Astrocyte of the cerebellum (primary cell): Measurements from ENCODE around the gene FAM13B.
"Not testable (repeated sequence)": the region's sequence is repeated elsewhere in the genome, so short reads cannot be mapped to it uniquely, and the experiment has no call there.

Experiments used
- DNase-seq: peaks from one replicate; pipeline ENCODE4 v3.0.0-alpha.2; 2011; ENCODE audit warnings: low read depth
- H3K4me3 ChIP-seq: 2 replicates; pipeline ENCODE4 v1.5.1; 2011; ENCODE audit warnings: mild to moderate bottlenecking, low read depth, low read length, moderate library complexity
- in situ Hi-C: cut with HindIII; loops from 2 replicates; pipeline ENCODE4 v1.10.0; 2017; ENCODE audit warnings: low sequenced_read_pairs
- TF ChIP-seq, protein P1 (sequence below): IDR thresholded peaks from 2 replicates; pipeline ENCODE4 v1.5.1; 2012; ENCODE audit warnings: low read length, low read depth, moderate library complexity, mild to moderate bottlenecking; ENCODE audit errors: missing control alignments

FAM13B gene

DNA sequence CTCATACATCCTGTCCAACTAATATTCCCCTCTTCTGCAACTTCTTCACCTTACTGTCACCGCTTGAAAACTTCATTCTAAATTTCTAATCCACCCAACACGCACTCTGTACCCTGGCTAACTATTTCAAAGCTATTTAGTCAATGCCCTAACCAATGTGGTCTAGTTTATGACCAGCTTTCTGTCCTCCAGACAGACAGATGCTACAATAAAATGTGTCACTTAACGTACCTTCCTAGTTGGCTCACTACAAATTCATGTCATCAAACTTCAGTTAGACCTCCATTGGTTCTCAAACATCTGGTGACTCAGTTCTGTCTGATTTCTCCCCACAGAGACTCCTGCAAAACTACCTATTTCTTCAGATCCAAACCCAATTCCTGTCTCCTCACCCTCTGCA is 57.7 kb downstream of the FAM13B start:
- in situ Hi-C loops, result no loop called here
- TF ChIP-seq, protein P1, sequence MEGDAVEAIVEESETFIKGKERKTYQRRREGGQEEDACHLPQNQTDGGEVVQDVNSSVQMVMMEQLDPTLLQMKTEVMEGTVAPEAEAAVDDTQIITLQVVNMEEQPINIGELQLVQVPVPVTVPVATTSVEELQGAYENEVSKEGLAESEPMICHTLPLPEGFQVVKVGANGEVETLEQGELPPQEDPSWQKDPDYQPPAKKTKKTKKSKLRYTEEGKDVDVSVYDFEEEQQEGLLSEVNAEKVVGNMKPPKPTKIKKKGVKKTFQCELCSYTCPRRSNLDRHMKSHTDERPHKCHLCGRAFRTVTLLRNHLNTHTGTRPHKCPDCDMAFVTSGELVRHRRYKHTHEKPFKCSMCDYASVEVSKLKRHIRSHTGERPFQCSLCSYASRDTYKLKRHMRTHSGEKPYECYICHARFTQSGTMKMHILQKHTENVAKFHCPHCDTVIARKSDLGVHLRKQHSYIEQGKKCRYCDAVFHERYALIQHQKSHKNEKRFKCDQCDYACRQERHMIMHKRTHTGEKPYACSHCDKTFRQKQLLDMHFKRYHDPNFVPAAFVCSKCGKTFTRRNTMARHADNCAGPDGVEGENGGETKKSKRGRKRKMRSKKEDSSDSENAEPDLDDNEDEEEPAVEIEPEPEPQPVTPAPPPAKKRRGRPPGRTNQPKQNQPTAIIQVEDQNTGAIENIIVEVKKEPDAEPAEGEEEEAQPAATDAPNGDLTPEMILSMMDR, result no peak

DNA sequence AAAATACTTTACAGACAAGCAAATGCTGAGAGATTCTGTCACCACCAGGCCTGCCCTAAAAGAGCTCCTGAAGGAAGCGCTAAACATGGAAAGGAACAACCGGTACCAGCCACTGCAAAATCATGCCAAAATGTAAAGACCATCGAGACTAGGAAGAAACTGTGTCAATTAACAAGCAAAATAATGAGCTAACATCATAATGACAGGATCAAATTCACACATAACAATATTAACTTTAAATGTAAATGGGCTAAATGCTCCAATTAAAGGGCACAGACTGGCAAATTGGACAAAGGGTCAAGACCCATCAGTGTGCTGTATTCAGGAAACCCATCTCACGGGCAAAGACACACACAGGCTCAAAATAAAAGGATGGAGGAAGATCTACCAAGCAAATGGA is 62.5 kb downstream of the FAM13B start:
- in situ Hi-C loops, DNase-seq, H3K4me3 ChIP-seq: not testable (repeated sequence)

More for the DNA sequence above, 57.7 kb downstream of the FAM13B start:
- H3K4me3 ChIP-seq, result no peak overlapping the region
- no peak for DNase-seq

DNA sequence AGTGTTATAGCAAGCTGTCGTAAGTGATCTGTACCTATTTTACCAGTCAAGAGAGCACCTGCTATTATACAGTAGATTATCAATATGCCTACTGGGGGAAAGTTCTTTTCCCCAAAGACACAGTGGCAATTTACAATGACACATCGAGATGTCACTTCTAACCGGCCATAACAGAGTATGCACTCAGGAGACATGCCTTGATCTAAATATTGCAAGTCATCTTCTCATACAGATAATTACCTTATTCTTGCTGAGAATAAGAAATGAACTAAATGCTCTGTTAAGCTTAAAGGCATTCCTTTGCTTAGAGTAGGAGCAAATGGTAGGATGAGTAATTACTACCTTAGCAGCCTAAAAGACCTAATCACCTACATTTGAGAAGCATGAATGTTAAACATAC is 72.1 kb downstream of the FAM13B start:
- DNase-seq, result no peak
- H3K4me3 ChIP-seq, result no peak overlapping the region
- in situ Hi-C loops, result no loop called here
- TF ChIP-seq, protein P1, result no peak

DNA sequence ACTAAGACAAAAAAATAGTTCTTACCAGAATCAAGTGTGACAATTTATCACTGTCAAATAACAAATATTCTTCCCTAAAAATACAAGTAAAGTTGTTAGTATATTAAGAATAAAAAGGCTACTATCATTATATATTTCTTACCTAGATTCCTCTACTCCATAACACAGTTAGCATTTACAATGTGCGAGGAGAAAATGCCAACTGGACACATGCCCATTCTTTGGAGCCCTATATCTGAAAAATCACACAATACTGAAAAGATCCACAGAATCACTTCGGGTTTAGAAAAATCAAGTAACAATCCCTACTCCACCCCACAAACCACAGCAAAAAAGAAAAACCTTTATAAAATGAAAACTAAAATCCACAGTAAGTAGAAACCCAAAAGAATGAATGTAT is 72.7 kb downstream of the FAM13B start:
- H3K4me3 ChIP-seq, result no peak overlapping the region
- TF ChIP-seq, protein P1, result no peak
- DNase-seq, result no peak
- in situ Hi-C loops, result no loop called here

DNA sequence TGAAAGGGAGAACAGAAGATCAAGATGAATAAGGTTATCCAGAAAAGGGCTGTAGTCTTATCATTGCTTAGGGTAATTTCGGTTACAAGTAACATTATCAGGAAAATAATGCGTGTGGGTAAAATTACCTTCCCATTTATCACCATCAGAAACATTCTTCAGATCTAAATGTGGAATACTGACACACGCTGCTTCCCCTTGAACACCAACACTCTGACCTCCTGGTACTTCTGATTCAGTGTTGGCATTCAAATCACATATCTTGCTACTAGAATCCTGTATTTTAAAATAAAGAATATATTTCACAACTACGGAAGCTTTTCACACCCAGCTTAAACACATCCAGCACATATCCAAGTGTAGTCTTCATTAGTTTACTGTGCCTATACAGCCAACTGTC is 73.4 kb downstream of the FAM13B start:
- TF ChIP-seq, protein P1, result no peak
- H3K4me3 ChIP-seq, result no peak overlapping the region
- no peak for DNase-seq
- in situ Hi-C loops, result no loop called here

DNA sequence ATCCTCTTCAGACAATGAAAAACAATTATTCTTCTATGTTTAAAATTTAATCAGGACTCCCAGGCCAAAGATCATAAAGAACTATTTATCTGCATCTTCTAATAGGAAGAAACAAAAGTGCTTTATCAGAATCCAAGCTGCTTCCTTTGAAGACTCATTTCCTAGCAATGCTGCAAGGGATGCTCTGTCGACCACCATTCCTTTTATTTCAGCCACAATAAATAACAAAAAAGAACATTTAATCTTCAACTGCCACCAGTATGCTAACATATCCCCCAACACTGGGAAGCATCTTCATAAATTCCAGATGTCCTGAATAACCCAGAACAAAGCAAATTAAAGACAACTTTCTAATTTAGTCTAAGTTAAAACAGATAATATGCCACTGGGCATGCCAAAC is 74.9 kb downstream of the FAM13B start:
- in situ Hi-C loops, result no loop called here

DNA sequence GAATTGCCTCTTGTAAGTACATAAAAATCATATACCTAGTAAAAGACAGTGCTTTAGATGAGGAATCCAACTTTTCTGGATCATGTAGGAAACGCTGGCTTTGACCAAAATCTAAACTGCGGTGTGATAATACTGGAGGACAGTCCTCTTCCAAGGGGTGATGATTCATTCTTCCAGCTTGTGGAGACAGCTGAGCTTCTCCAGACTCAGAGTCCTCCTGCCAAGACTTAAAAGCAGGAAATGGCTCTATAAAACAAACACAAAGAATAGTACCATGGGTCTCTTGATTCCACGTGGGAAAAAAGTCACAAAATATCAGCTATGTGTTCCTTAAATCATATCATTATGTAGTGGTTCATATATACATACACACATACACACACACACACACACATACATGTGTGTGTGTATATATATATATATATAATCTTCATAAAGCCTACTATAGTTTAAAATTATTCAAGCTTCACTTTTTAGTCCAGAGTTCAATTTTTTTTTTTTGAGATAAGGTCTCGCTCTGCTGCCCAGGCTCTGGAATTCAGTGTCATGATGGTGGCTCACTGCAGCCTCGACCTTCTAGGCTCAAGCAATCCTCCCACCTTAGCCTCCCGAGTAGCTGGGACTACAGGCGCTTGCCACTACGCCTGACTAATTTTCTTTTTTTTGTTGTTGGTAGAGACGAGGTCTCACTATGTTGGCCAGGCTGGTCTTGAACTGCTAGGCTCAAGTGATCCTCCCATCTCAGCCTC is 78.6 kb downstream of the FAM13B start:
- in situ Hi-C loops, result no loop called here
- TF ChIP-seq, protein P1, result no peak
- H3K4me3 ChIP-seq, result no peak overlapping the region
- DNase-seq, result peak; percentile 74

More for the DNA sequence above, 74.9 kb downstream of the FAM13B start:
- TF ChIP-seq, protein P1, result no peak
- no peak for DNase-seq
- no peak overlapping the region for H3K4me3 ChIP-seq
